HCT116 (cell line): ENCODE results near the gene ASCL3. TPM values are rescaled to one million over a fixed set of nuclear protein-coding genes. Genes with fewer than 3 reads are reported as not detected.

ENCODE experiments used
- ATAC-seq: fragments of 200-7000 bp; cut with Tn5 transposase; 2 replicates; pipeline ENCODE4 v1.9.1; 2020; ENCODE audit warnings: mild to moderate bottlenecking, moderate library complexity
- BruUV-seq: library from RNA; stranded (reverse); fragments of 400-500 nt; replicated peaks from 2 replicates; lab custom pipeline; 2021; lab: Mats Ljungman, UMichigan
- CTCF ChIA-PET: fragments of 300-600 bp; sonication (Branson Sonifier 250); formaldehyde crosslinking; loops from one replicate; lab custom pipeline; 2021; ENCODE audit warnings: antibody characterized with exemption; lab: Charles Lee
- POLR2A ChIA-PET: fragments of 300-600, 350-600 bp; sonication (Branson Sonifier 250); formaldehyde crosslinking; loops from one replicate; lab custom pipeline; 2021; ENCODE audit warnings: antibody characterized with exemption; lab: Charles Lee
- RAD21 ChIA-PET, 2 experiments: fragments of 300-600 bp; sonication (Branson Sonifier 250); formaldehyde crosslinking; loops; one replicate each; lab custom pipeline; 2023; ENCODE audit warnings: low total read pairs in 2 of 2; ENCODE audit not compliant: uncharacterized antibody in 2 of 2, unreplicated experiment in 2 of 2, low non-redundant PET in 1 of 2; lab: Charles Lee
- DNase-seq: peaks from one replicate; pipeline ENCODE4 v3.0.0-alpha.2; 2010; ENCODE audit warnings: low read depth, low spot score
- H2AFZ ChIP-seq: fragments of 200-600 bp; shearing (Covaris generic), sonication (generic); 2 replicates; pipeline ENCODE4 v1.6.1; 2017; ENCODE audit warnings: low read depth, mixed run types, mixed read lengths, antibody characterized with exemption, low read length; ENCODE audit not compliant: poor library complexity, severe bottlenecking
- H3K27ac ChIP-seq: 2 replicates; pipeline ENCODE4 v1.5.1; 2012; ENCODE audit warnings: low read depth, low read length
- H3K27me3 ChIP-seq: fragments of 200-600 bp; sonication (generic); 2 replicates; pipeline ENCODE4 v1.6.1; 2016; ENCODE audit warnings: mixed run types, low read length, mixed read lengths; ENCODE audit not compliant: insufficient read depth
- H3K36me3 ChIP-seq, 2 experiments: fragments of 200-500 bp in 1 of 2; fragments of 200-600 bp in 1 of 2; sonication (Bioruptor generic) in 1 of 2; sonication (generic) in 1 of 2; 2 replicates each; pipeline versions ENCODE4 v1.5.1 to v1.6.1; 2014 to 2016; ENCODE audit warnings: low read length in 2 of 2, inconsistent platforms in 1 of 2, mixed read lengths in 1 of 2, mixed run types in 1 of 2; ENCODE audit not compliant: insufficient read depth in 2 of 2, control insufficient read depth in 1 of 2
- H3K4me1 ChIP-seq, 2 experiments: fragments of 200-600 bp in 1 of 2; sonication (generic) in 1 of 2; 2 replicates each; pipeline versions ENCODE4 v1.5.1 to v1.6.1; 2012 to 2017; ENCODE audit warnings: low read length in 2 of 2, inconsistent platforms in 1 of 2, mild to moderate bottlenecking in 1 of 2, mixed read lengths in 1 of 2, mixed run types in 1 of 2, moderate library complexity in 1 of 2; ENCODE audit not compliant: insufficient read depth in 2 of 2, control insufficient read depth in 1 of 2
- H3K4me2 ChIP-seq: fragments of 200-600 bp; sonication (generic); 2 replicates; pipeline ENCODE4 v1.6.1; 2017; ENCODE audit warnings: mixed run types, low read length, mixed read lengths
- H3K4me3 ChIP-seq, 2 experiments: fragments of 200-600 bp in 1 of 2; sonication (generic) in 1 of 2; replicated peaks in 1 of 2; 2 replicates each; pipeline ENCODE4 v1.5.1; 2011 to 2016; ENCODE audit warnings: low read length in 2 of 2, control low read depth in 1 of 2, low read depth in 1 of 2, mild to moderate bottlenecking in 1 of 2, mixed read lengths in 1 of 2, mixed run types in 1 of 2
- H3K79me2 ChIP-seq: fragments of 200-600 bp; sonication (generic); 2 replicates; pipeline ENCODE4 v1.6.1; 2017; ENCODE audit warnings: mild to moderate bottlenecking, mixed run types, low read length, moderate library complexity, mixed read lengths; ENCODE audit not compliant: insufficient read depth
- H3K9ac ChIP-seq: fragments of 200-600 bp; sonication (generic); 2 replicates; pipeline ENCODE4 v1.6.1; 2016; ENCODE audit warnings: low read length, mixed read lengths
- H3K9me2 ChIP-seq: fragments of 200-600 bp; sonication (generic), shearing (Covaris generic); 2 replicates; pipeline ENCODE4 v1.6.1; 2017; ENCODE audit warnings: mixed run types, mild to moderate bottlenecking, moderate library complexity; ENCODE audit not compliant: insufficient read depth
- H3K9me3 ChIP-seq, 2 experiments: fragments of 200-500 bp in 1 of 2; fragments of 200-600 bp in 1 of 2; sonication (Bioruptor generic) in 1 of 2; sonication (generic) in 1 of 2; 2 replicates each; pipeline ENCODE4 v1.6.1; 2014 to 2017; ENCODE audit warnings: low read length in 2 of 2, mixed read lengths in 2 of 2, inconsistent platforms in 1 of 2, low read depth in 1 of 2, mild to moderate bottlenecking in 1 of 2, mixed run types in 1 of 2, moderate library complexity in 1 of 2; ENCODE audit not compliant: control insufficient read depth in 1 of 2, insufficient read depth in 1 of 2
- H4K20me1 ChIP-seq: fragments of 200-600 bp; sonication (generic), shearing (Covaris generic); 2 replicates; pipeline ENCODE4 v1.6.1; 2017; ENCODE audit warnings: mixed run types, mild to moderate bottlenecking, moderate library complexity; ENCODE audit not compliant: insufficient read depth
- ATF3 ChIP-seq: IDR thresholded peaks from 2 replicates; pipeline ENCODE4 v1.6.1; 2012
- CEBPB ChIP-seq: IDR thresholded peaks from 2 replicates; pipeline ENCODE4 v1.6.1; 2012; ENCODE audit warnings: low read depth
- EZH2phosphoT487 ChIP-seq: fragments of 200-600 bp; IDR thresholded peaks from 2 replicates; pipeline ENCODE4 v1.6.1; 2018; ENCODE audit warnings: antibody characterized with exemption, borderline replicate concordance
- FOSL1 ChIP-seq: IDR thresholded peaks from 2 replicates; pipeline ENCODE4 v1.6.1; 2012; ENCODE audit warnings: low read depth
- JUND ChIP-seq: IDR thresholded peaks from 2 replicates; pipeline ENCODE4 v1.6.1; 2012
- POLR2A ChIP-seq: IDR thresholded peaks from 2 replicates; pipeline ENCODE4 v1.7.0; 2011; ENCODE audit warnings: borderline replicate concordance; ENCODE audit not compliant: insufficient read depth, insufficient read length; ENCODE audit errors: extremely low read depth
- POLR2AphosphoS5 ChIP-seq: IDR thresholded peaks from 2 replicates; pipeline ENCODE4 v1.6.1; 2011; ENCODE audit warnings: mild to moderate bottlenecking, low read depth, low read length, moderate library complexity
- RAD21 ChIP-seq: IDR thresholded peaks from 2 replicates; pipeline ENCODE4 v1.6.1; 2012; ENCODE audit warnings: low read depth, mild to moderate bottlenecking
- REST ChIP-seq: IDR thresholded peaks from 2 replicates; pipeline ENCODE4 v1.6.1; 2012; ENCODE audit warnings: low read depth
- SP1 ChIP-seq: IDR thresholded peaks from 2 replicates; pipeline ENCODE4 v1.6.1; 2012; ENCODE audit warnings: low read depth
- YY1 ChIP-seq: IDR thresholded peaks from 2 replicates; pipeline ENCODE4 v1.6.1; 2011; ENCODE audit warnings: low read length, low read depth, moderate library complexity, mild to moderate bottlenecking; ENCODE audit not compliant: insufficient replicate concordance; ENCODE audit errors: extremely low read depth
- ZBTB33 ChIP-seq: IDR thresholded peaks from 2 replicates; pipeline ENCODE4 v1.6.1; 2011; ENCODE audit warnings: mild to moderate bottlenecking, low read length, moderate library complexity; ENCODE audit not compliant: insufficient replicate concordance; ENCODE audit errors: extremely low read depth
- ZNF274 ChIP-seq: fragments of 200-500 bp; sonication (Bioruptor generic); IDR thresholded peaks from 2 replicates; pipeline ENCODE4 v1.6.1; 2014; ENCODE audit warnings: mild to moderate bottlenecking, low read depth, low read length, inconsistent platforms
- intact Hi-C: fragments of 100-400 bp; cut with micrococcal nuclease; formaldehyde crosslinking; loops from 2 replicates; pipeline ENCODE4 v1.10.0; 2022
- total RNA-seq: library from RNA; stranded (reverse); gene quantifications from one replicate; pipeline ENCODE4 v1.2.1, GENCODE V29; 2021; ENCODE audit not compliant: unreplicated experiment

ASCL3 gene
- total RNA-seq, 1 experiment from 2014 or later, result not detected

- POLR2A ChIA-PET, result no interaction called here
- Histone ChIP-seq H2AFZ (no peak overlapping the region), H3K9ac (no peak overlapping the region), H3K4me1 (peaks cover 3 to 8% of the 10 kb centered on the region in 2 experiments), H3K4me2 (no peak overlapping the region), H3K36me3 (no peaks in the 10 kb centered on the region), H3K79me2 (no peaks in the 10 kb centered on the region), H3K27me3 (no peaks in the 10 kb centered on the region), H3K9me3 (no peaks in the 10 kb centered on the region)
- intact Hi-C loops, result no loop called here
- CTCF ChIA-PET, result interaction anchor here (1.4 kb wide), 1 partner anchor 92 kb away, joined by 3 read pairs; no protein-coding TSS in a partner anchor
- TF ChIP-seq POLR2A (no peak), YY1 (no peak)
- TF ChIP-seq, all 23 proteins: peak for 0
- DNase-seq, result no peak
- Histone ChIP-seq H3K27ac (no peak overlapping the region), H4K20me1 (no peaks in the 10 kb centered on the region), H3K9me2 (no peaks in the 10 kb centered on the region), H3K4me3 (no peak overlapping the region)
- no peak for ATAC-seq
- RAD21 ChIA-PET, result no interaction called here
- no TSS peak for BruUV-seq
These were observed 37.2 kb downstream of the ASCL3 start for GRCh38 chr11:8905528-8906165.

- H3K9ac ChIP-seq, result no peak overlapping the region
- no peaks in the 10 kb centered on the region for H3K27me3 ChIP-seq
- POLR2A ChIA-PET, result no interaction called here
- H3K79me2 ChIP-seq, result no peaks in the 10 kb centered on the region
- no peaks in the 10 kb centered on the region for H3K9me2 ChIP-seq
- H3K9me3 ChIP-seq, result peaks cover 0 to 12% of the 10 kb centered on the region in 2 experiments; a peak in 2 of 4 replicates
- H2AFZ ChIP-seq, result no peak overlapping the region
- intact Hi-C loops, result no loop called here
- CTCF ChIA-PET, result no interaction called here
- no peak overlapping the region for H3K4me2 ChIP-seq
- no TSS peak for BruUV-seq
- no peak overlapping the region for H3K27ac ChIP-seq
- H3K36me3 ChIP-seq, result no peaks in the 10 kb centered on the region
- ATAC-seq, result no peak
- RAD21 ChIA-PET, result no interaction called here
- no peak overlapping the region for H3K4me3 ChIP-seq
- no peaks in the 10 kb centered on the region for H4K20me1 ChIP-seq
- H3K4me1 ChIP-seq, result no peaks in the 10 kb centered on the region
- DNase-seq, result no peak
- TF ChIP-seq FOSL1, result no peak
- no peak for TF ChIP-seq JUND
- no peak for TF ChIP-seq YY1
- no peak for TF ChIP-seq ATF3
- TF ChIP-seq POLR2AphosphoS5, result no peak
- TF ChIP-seq CEBPB, result no peak
- no peak for TF ChIP-seq EZH2phosphoT487
- TF ChIP-seq RAD21, result no peak
- no peak for TF ChIP-seq SP1
- TF ChIP-seq REST, result no peak
- no peak for TF ChIP-seq ZBTB33
- no peak for TF ChIP-seq ZNF274
These were observed 43.6 kb downstream of the ASCL3 start for GRCh38 chr11:8899119-8899753.
